DMS53 treated with DMSO at 0.1 percent for 48 hours (cell line): ENCODE results near the gene ROS1.

Experiments
- DNase-seq: peaks from one replicate; lab custom pipeline; 2025; ENCODE audit not compliant: unreplicated experiment; lab: John Stamatoyannopoulos, UW

Gene ROS1

GRCh38 chr6:117268924-117269323 is 156.8 kb downstream of the ROS1 start:
- no peak for DNase-seq

- DNase-seq: no peak
Observed at GRCh38 chr6:117267766-117268534, 157.8 kb downstream of the ROS1 start.

- no peak for DNase-seq
Observed at GRCh38 chr6:117267054-117267347, 158.7 kb downstream of the ROS1 start.

GRCh38 chr6:117266257-117267053 is 159.3 kb downstream of the ROS1 start:
- DNase-seq: no peak

- DNase-seq: peak; percentile 33
Observed at GRCh38 chr6:117265410-117266256, 160.1 kb downstream of the ROS1 start, which contains the start of gene VGLL2. TSS of gene VGLL2 (plus strand) at chr6:117265558. CDS start at chr6:117265764, 206 bp downstream.

GRCh38 chr6:117264692-117265409 is 160.9 kb downstream of the ROS1 start:
- peak; percentile 29 for DNase-seq

GRCh38 chr6:117264369-117264691 is 161.4 kb downstream of the ROS1 start:
- no peak for DNase-seq

GRCh38 chr6:117263353-117263927 is 162.3 kb downstream of the ROS1 start:
- DNase-seq: no peak

- no peak for DNase-seq
Observed at GRCh38 chr6:117262799-117263198, 162.9 kb downstream of the ROS1 start.

- no peak for DNase-seq
Observed at GRCh38 chr6:117253785-117254184, 172.0 kb downstream of the ROS1 start.

- DNase-seq: peak; percentile 24
Observed at GRCh38 chr6:117244979-117245378, 180.8 kb downstream of the ROS1 start.

- peak; percentile 16 for DNase-seq
Observed at GRCh38 chr6:117244571-117244970, 181.2 kb downstream of the ROS1 start.
